Astrocyte (in vitro differentiated cells and primary cell): ENCODE data around the gene LDLRAD4. TPM values are rescaled to one million over a fixed set of nuclear protein-coding genes. Genes with fewer than 3 reads are reported as not detected.

Source experiments
- DNase-seq: peaks from one replicate; pipeline ENCODE4 v3.0.0-alpha.2; 2010; ENCODE audit warnings: low read depth
- FAIRE-seq: peaks from 2 replicates; lab custom pipeline; 2011; peaks lifted over from hg19 to GRCh38; lab: Jason Lieb, UNC
- H2AFZ ChIP-seq: 2 replicates; pipeline ENCODE4 v1.6.0; 2012; ENCODE audit warnings: low read depth, low read length, inconsistent platforms
- H3K27ac ChIP-seq: 2 replicates; pipeline ENCODE4 v1.5.1; 2011; ENCODE audit warnings: low read depth, low read length, inconsistent platforms
- H3K27me3 ChIP-seq: 2 replicates; pipeline ENCODE4 v1.6.0; 2011; ENCODE audit warnings: low read length, inconsistent platforms; ENCODE audit not compliant: insufficient read depth
- H3K36me3 ChIP-seq: 2 replicates; pipeline ENCODE4 v1.5.1; 2011; ENCODE audit warnings: low read length, inconsistent platforms; ENCODE audit not compliant: insufficient read depth
- H3K4me1 ChIP-seq: 2 replicates; pipeline ENCODE4 v1.5.1; 2011; ENCODE audit warnings: low read length, inconsistent platforms; ENCODE audit not compliant: insufficient read depth
- H3K4me2 ChIP-seq: 2 replicates; pipeline ENCODE4 v1.6.0; 2012; ENCODE audit warnings: low read length, inconsistent platforms
- H3K4me3 ChIP-seq: 2 replicates; pipeline ENCODE4 v1.5.1; 2011; ENCODE audit warnings: low read depth, mild to moderate bottlenecking, low read length, inconsistent platforms; ENCODE audit not compliant: insufficient read depth
- H3K79me2 ChIP-seq: 2 replicates; pipeline ENCODE4 v1.6.0; 2012; ENCODE audit warnings: mild to moderate bottlenecking, low read length, inconsistent platforms; ENCODE audit not compliant: insufficient read depth
- H3K9ac ChIP-seq: 2 replicates; pipeline ENCODE4 v1.6.0; 2012; ENCODE audit warnings: mild to moderate bottlenecking, low read length, inconsistent platforms
- H3K9me3 ChIP-seq: 2 replicates; pipeline ENCODE4 v1.5.1; 2012; ENCODE audit warnings: low read depth, mild to moderate bottlenecking, low read length, inconsistent platforms; ENCODE audit not compliant: insufficient read depth
- H4K20me1 ChIP-seq: 2 replicates; pipeline ENCODE4 v1.6.0; 2012; ENCODE audit warnings: low read length, inconsistent platforms; ENCODE audit not compliant: insufficient read depth
- H3K27ac Mint-ChIP-seq: one replicate; pipeline ENCODE4 v1.8.0; 2021; ENCODE audit warnings: mild to moderate bottlenecking, mixed read lengths; ENCODE audit not compliant: unreplicated experiment
- H3K27me3 Mint-ChIP-seq: one replicate; pipeline ENCODE4 v1.8.0; 2021; ENCODE audit warnings: low read depth, mixed read lengths; ENCODE audit not compliant: unreplicated experiment
- H3K36me3 Mint-ChIP-seq: one replicate; pipeline ENCODE4 v1.8.0; 2021; ENCODE audit warnings: low read depth, mixed read lengths; ENCODE audit not compliant: unreplicated experiment
- H3K4me1 Mint-ChIP-seq: one replicate; pipeline ENCODE4 v1.8.0; 2021; ENCODE audit warnings: low read depth, mixed read lengths; ENCODE audit not compliant: unreplicated experiment
- H3K4me3 Mint-ChIP-seq: one replicate; pipeline ENCODE4 v1.8.0; 2021; ENCODE audit warnings: mild to moderate bottlenecking, moderate library complexity, mixed read lengths; ENCODE audit not compliant: unreplicated experiment
- H3K9me3 Mint-ChIP-seq: one replicate; pipeline ENCODE4 v1.8.0; 2021; ENCODE audit warnings: mild to moderate bottlenecking, mixed read lengths; ENCODE audit not compliant: unreplicated experiment
- CTCF ChIP-seq: IDR thresholded peaks from 2 replicates; pipeline ENCODE4 v1.5.1; 2011; ENCODE audit warnings: low read depth, mild to moderate bottlenecking, inconsistent platforms, low read length, moderate library complexity; ENCODE audit not compliant: insufficient read depth
- EZH2 ChIP-seq: IDR thresholded peaks from 2 replicates; pipeline ENCODE4 v1.6.1; 2012; ENCODE audit warnings: mild to moderate bottlenecking, low read length, inconsistent platforms; ENCODE audit not compliant: insufficient read depth
- total RNA-seq: library from RNA; stranded (reverse); gene quantifications from 2 replicates; pipeline ENCODE4 v1.2.1, GENCODE V29; 2021

The LDLRAD4 gene
- total RNA-seq, 1 donor from 2014 or later = 26.0 TPM

- Histone ChIP-seq H3K79me2 (no peaks in the 10 kb centered on the region), H3K36me3 (no peaks in the 10 kb centered on the region), H3K4me2 (no peak overlapping the region), H3K9me3 (no peaks in the 10 kb centered on the region), H3K4me3 (no peak overlapping the region), H3K9ac (no peak overlapping the region), H3K4me1 (no peaks in the 10 kb centered on the region), H3K27me3 (no peaks in the 10 kb centered on the region), H2AFZ (no peak overlapping the region), H4K20me1 (no peaks in the 10 kb centered on the region), H3K27ac (no peak overlapping the region)
- no peak overlapping the region for H3K27ac Mint-ChIP-seq
- DNase-seq = no peak
- no peak for FAIRE-seq
- TF ChIP-seq EZH2 = no peak
- no peak for TF ChIP-seq CTCF
- no peak overlapping the region for H3K4me3 Mint-ChIP-seq
- peaks cover 11% of the 10 kb centered on the region for H3K9me3 Mint-ChIP-seq
- H3K27me3 Mint-ChIP-seq = no peaks in the 10 kb centered on the region
- peaks cover 13% of the 10 kb centered on the region for H3K36me3 Mint-ChIP-seq
- H3K4me1 Mint-ChIP-seq = peaks cover 4% of the 10 kb centered on the region
These were observed 138.7 kb downstream of the LDLRAD4 start for GRCh38 chr18:13357289-13357688.

- TF ChIP-seq EZH2 (no peak), CTCF (no peak)
- FAIRE-seq (no peak), DNase-seq (no peak)
- Histone ChIP-seq H3K9ac (no peak overlapping the region), H3K27ac (no peak overlapping the region), H2AFZ (no peak overlapping the region), H3K4me2 (no peak overlapping the region), H3K79me2 (no peaks in the 10 kb centered on the region), H3K4me3 (no peak overlapping the region), H3K9me3 (no peaks in the 10 kb centered on the region), H4K20me1 (no peaks in the 10 kb centered on the region), H3K27me3 (no peaks in the 10 kb centered on the region), H3K36me3 (no peaks in the 10 kb centered on the region), H3K4me1 (no peaks in the 10 kb centered on the region)
- Mint-ChIP-seq H3K27me3 (peaks cover 3% of the 10 kb centered on the region), H3K9me3 (peaks cover 11% of the 10 kb centered on the region), H3K4me3 (no peak overlapping the region), H3K27ac (no peak overlapping the region), H3K36me3 (peaks cover 11% of the 10 kb centered on the region), H3K4me1 (peaks cover 1% of the 10 kb centered on the region)
These were observed 140.7 kb downstream of the LDLRAD4 start for GRCh38 chr18:13359210-13359609.

- H2AFZ ChIP-seq = no peak overlapping the region
- H3K9ac ChIP-seq = no peak overlapping the region
- no peaks in the 10 kb centered on the region for H3K9me3 ChIP-seq
- Mint-ChIP-seq H3K27ac (no peak overlapping the region), H3K4me1 (peaks cover 2% of the 10 kb centered on the region), H3K9me3 (peaks cover 11% of the 10 kb centered on the region), H3K36me3 (peaks cover 11% of the 10 kb centered on the region), H3K27me3 (peaks cover 3% of the 10 kb centered on the region), H3K4me3 (no peak overlapping the region)
- H3K4me1 ChIP-seq = no peaks in the 10 kb centered on the region
- H4K20me1 ChIP-seq = no peaks in the 10 kb centered on the region
- no peak overlapping the region for H3K27ac ChIP-seq
- FAIRE-seq (no peak), DNase-seq (no peak)
- TF ChIP-seq EZH2 = no peak
- TF ChIP-seq CTCF = no peak
- H3K4me2 ChIP-seq = no peak overlapping the region
- no peaks in the 10 kb centered on the region for H3K36me3 ChIP-seq
- no peaks in the 10 kb centered on the region for H3K79me2 ChIP-seq
- H3K4me3 ChIP-seq = no peak overlapping the region
- peaks cover 7% of the 10 kb centered on the region for H3K27me3 ChIP-seq
These were observed 142.9 kb downstream of the LDLRAD4 start for GRCh38 chr18:13361431-13361830.
